GM19043 (cell line): ENCODE results near the gene STAC.
"Not testable (repeated sequence)": the region's sequence is repeated elsewhere in the genome, so short reads cannot be mapped to it uniquely, and the experiment has no call there.

ENCODE experiments used
- ATAC-seq: cut with Tn5 transposase; IDR thresholded peaks from one replicate; pipeline ENCODE4 v1.9.1; 2021; ENCODE audit warnings: low read depth; ENCODE audit not compliant: unreplicated experiment

The STAC gene

GRCh38 chr3:36475558-36475957, 95.3 kb downstream of the STAC start:
- ATAC-seq, result no peak

DNA sequence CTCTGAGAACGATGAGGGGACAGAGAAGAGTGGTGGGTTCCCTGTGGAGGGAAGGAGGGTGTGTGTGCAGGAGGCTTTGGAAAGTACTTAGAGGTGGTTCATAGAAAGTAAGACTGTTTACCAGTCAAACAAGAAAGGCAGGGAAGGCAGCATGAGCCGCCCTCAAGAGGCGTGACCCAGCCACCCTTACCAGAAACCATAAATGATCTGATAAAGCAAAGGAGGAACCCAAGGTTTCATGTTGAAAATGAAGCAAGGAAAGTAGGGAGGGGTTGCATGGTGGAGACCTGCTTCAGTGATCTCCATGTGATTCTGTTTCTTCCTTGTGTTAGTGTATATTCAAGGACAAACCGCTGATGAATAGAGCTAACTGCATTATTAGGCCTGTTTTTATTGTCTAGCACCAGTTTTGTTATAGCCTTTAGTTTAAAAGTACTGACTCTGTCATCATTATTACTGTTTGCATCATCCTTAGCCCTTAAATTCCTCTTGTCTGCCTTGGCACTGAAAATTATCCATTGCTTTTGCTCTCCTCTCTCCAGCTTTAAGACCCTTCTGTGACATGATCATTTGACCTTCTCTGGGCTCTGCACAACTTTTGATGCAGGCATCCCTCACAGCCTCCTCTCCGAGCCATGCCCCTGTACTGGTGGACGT, 96.1 kb downstream of the STAC start:
- no peak for ATAC-seq

DNA sequence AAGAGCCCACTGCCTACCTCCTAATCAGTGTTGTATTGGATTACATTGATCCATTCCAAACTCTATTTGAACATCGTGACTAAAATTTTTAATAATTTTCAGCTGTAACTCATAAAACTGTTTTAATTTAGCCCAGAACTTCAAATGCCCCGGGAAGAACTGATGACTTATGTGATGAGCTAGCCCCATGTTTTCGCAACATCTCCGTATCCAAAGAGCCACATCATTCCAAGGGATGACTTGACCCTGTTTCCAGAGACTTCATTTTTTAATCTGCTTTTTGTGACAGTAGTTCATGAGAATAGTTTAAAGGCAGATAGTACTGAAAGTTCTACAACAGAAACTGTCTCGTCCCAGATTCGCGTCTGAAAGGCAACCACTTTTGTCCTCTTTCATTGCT, 97.4 kb downstream of the STAC start:
- no peak for ATAC-seq

DNA sequence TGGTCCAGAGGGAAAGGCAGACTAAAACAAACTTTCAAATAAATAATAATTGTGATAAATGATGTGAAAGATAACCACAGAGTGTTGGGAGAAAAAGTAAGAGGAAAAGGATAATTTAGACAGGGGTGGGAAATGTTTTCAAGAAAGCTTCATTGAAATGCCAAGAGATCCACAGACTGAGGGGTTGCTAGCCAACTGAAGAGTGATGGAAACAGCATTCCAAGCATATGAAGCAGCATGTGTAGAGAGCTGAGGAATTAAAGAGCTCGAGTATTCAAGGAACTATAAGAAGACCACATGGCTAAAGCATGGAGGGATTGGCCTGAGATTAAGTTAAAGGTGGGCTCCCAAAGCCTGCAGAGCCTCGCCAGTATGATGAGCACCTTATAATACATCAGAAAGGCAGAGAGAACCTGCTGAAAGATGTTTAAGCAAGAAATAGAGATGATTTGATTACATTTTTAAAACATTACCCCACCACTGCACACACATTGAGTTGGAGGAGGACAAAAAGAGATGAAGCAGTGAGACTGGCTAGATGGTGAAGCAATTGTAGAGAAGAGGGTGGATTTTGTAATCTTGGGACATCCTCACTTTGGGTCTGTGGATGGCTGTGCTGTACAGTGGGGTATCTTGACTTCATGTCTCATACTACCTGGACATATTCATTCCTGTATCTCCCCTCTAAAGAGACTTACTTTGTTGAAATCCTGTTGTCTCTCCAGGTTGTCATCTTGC, 100.8 kb downstream of the STAC start:
- no peak for ATAC-seq

GRCh38 chr3:36482256-36482655, 102.0 kb downstream of the STAC start:
- no peak for ATAC-seq

GRCh38 chr3:36482880-36483279, 102.6 kb downstream of the STAC start:
- ATAC-seq, result no peak

- no peak for ATAC-seq
These were observed 103.4 kb downstream of the STAC start for GRCh38 chr3:36483709-36484108.

- ATAC-seq, result no peak
These were observed 104.1 kb downstream of the STAC start for GRCh38 chr3:36484386-36484785.

DNA sequence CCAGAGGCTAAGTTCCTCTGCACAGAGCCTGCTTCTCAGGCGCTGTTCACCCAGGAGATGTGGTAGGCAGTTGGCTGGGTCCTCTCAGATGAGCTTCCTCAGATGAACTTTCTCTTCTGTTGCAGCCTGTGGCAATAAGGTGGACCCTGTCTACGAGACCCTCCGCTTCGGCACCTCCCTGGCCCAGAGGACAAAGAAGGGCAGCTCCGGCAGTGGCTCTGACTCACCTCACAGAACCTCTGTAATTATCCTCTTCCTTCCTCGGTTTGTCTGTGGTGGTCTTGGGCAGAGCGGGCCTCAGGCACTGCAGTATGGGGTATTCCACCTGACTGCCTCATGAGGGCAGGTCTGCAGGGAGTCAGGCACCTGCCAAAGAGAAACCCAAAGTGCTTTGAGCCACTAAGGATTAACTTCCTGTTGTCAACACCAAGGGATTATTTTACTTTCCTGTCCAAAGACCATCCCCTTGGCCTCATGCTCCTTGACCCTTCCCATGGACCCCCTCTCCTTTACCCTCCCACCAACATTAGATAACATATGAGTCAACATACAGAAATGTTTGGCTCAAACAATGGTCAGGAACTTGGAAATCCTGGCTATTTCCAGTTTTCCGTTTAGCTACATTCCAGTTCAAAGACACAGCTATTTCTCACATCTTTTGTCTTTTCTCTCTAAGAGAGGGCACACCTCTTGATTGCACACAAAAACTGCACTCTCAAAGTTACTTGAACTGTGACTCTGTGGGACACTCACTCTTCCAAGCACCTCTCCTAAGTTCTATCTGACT, 105.9 kb downstream of the STAC start:
- ATAC-seq, result no peak

DNA sequence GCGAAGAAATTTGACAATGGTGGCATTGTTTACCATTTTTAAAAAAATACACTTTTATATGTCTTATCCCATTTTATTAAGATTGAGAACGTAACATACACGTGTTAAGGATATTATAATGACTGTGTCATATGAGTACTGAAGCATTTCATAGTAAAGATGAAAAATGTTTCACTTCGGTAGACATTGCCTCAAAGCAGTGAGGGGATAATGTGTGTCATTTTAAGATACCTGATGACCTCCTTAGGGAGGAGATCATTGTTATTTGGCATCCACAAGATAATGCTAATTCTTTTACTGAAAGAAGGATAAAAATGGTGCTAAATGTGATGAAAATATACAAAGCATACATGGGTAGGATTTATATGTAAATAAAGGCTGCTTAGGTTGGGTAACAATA, 107.3 kb downstream of the STAC start:
- ATAC-seq, result no peak

DNA sequence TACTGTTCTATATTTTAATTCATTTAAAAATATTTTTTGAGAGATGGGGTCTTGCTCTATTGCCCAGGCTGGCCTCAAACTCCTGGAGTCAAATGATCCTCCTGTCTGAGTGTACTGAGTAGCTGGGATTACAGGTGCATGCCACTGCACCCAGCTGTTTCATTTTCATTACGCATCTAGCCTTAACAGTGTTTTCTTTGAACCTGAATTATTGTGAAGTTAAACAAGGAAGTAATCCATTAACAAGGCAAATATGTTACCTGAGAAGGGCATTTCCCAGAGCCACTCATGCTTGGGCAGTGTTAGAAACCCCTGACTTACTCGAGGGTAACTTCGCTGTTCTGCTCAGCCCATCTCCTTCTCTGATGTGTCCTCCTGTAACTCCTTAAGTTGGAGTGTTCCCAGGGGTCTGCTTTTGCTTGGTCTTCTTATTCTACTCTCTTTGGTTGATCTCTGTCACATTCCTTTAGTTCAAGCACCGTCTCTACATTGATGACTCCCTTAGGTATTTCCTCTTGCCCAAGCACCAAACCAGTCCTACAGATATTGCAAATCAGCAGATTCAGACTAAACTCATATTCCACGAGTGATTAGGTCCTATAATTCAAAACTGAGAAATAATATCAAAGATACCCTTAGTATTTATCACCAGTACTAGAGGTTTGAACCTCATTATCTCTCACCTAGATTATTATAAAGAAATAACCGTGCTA, 107.9 kb downstream of the STAC start:
- ATAC-seq, result no peak

DNA sequence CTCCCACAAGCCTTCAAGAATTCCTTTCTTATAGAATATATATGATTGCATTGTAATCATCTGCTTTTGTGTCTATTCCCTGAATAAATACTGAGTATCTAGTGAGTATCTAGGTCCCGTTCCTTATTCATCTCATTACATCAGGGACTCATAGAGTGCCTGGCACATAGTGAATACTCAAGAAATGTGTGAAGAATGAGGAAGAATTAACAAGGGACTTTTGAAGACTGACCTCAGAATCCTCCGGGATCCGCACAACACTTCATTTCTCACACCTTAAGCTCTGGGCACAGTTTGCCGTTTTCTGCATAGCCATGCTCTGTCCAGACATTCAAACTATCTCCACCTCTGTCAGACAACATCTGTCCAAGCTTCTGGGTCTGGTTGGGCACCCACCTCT, 108.8 kb downstream of the STAC start:
- no peak for ATAC-seq

DNA sequence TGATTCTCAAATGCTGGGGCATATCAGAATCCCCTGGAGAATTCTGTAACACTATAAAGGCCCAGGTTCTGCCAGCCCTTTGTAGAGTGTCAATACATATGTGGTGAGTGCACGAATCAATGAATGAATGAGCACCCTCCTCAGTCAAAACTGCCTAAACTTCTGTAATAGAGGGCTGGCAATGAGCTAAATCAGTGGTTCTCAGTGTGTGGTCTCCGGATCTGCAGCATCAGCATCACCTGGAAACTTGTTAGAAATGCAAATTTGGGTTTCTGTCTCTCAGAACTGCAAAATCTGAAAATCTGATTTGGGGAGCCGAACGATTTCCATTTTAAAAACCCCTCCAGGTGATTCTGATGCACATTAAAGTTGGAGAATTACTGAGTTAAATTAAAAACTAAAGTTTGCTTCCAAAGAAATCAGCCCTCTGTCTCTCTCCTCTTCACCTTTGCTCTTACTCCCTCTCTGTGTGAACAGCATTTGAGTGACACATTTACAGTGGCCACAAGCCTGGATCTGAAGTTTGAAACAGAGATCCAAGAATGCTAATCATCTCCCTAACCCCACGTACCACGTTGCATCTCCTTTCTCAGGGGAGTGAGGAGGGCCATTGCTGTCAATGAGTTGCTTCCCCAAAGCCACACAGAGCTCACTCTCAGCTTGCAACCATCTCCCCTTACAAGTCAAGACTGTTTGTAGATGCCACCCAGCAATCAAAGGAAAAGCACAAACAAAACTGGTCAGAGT, 109.5 kb downstream of the STAC start:
- no peak for ATAC-seq

- ATAC-seq, result no peak
These were observed 112.7 kb downstream of the STAC start for GRCh38 chr3:36493051-36493450.

DNA sequence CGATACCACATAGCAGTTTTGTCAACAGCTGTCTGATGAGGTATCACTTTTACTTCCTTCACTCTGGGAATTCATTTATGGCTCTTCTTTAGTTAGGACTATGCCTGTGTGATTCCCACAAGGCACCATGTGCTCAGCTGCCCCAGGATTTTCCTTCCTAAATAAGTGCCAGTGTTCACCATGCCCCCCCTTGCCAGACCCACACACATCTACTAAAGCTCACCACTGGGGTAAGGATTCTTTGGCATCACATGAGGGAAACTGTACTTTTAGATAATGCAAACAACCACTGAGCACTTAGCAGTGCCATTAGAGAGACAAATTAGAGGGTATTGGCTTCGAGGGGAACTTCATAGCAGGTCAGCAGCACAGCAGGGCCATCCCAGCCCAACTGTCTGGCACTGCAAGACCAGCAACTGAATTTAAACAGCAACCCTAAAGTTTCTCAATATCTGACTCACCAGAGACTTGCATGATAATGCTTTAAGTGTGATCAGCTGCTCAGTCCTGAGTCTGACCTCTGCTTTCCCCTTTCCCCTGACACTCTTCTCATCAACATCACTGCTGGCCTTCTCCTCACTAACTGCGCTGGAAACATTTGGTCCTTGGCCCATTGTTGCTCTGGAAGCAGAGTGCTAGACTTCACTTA, 114.3 kb downstream of the STAC start:
- ATAC-seq, result no peak

DNA sequence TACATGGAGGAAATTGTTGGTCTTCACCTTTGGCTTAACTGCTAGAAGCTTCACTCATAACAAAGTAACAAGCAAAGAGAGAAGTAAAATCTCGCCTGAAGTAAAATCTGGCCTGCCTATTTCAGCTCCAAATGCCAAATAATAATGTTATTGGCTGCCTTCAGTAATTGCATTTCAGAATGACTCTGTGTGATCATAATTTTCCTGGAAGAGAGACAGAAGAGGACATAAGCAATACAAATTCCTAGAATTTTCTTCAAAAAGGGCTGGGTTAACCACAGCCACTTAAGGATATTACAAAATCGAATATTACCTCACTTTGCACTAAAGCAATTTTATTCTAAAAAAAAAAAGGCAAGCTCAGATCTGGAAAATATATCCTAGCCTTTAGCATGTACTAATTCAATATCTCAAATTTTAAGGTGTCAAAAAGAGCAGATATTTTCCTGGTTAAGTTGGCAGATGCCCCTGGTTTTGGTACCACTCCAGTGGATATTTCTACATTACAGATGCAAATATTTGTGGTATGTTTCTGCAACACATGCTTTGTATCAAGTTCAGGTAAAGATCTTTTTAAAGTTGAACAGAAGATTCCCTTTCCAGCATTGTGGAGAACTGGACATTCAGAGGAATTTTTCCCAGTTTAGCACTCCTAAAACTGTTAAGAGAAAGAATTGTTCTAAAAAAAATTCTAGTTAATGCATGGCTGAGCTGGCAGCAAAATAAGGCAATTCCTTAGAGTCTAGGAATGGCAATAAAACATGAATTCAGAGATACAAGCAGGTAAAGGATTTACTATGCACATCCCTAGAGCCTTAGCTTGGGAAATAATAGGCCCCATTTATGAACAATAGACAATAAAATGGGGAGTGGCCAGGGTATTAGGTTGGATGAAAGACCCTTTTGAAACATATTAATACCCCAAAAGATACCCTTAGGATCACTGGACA, 116.7 kb downstream of the STAC start:
- no peak for ATAC-seq

- not testable (repeated sequence) for ATAC-seq
These were observed 119.7 kb downstream of the STAC start for GRCh38 chr3:36500053-36500452.

DNA sequence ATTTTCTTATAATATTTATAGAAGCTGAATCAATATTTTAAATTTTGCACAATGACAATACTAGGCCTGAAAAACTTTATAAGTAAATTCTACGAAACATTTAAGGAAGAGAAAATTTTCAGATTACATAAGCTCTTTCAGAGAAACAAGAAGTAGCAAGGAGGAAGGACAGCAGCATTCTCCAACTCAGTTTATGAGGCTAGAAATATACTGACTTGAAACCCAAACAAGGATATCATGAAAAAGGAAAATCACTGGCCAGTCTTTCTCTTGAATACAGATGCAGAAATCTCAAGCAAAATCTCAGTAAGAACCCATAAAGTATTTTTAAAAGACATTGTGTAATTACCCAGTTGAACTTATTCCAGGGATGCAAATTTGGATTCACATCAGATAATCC, 121.3 kb downstream of the STAC start:
- ATAC-seq, result no peak

GRCh38 chr3:36505393-36505792, 125.1 kb downstream of the STAC start:
- ATAC-seq, result no peak
